IMR-90 (cell line): ENCODE data around the gene STRIP2. TPM values are rescaled to one million over a fixed set of nuclear protein-coding genes. Genes with fewer than 3 reads are reported as not detected.

ENCODE experiments used
- ATAC-seq: fragments of 200-7000 bp; cut with Tn5 transposase; 2 replicates; pipeline ENCODE4 v1.9.1; 2020; ENCODE audit warnings: low read depth, mild to moderate bottlenecking, moderate library complexity
- BruUV-seq: library from RNA; stranded (reverse); fragments of 400-500 nt; replicated peaks from 2 replicates; lab custom pipeline; 2021; lab: Mats Ljungman, UMichigan
- CTCF ChIA-PET: fragments of 300-600 bp; formaldehyde crosslinking; extraction: SDS; loops from one replicate; lab custom pipeline; 2021; ENCODE audit warnings: antibody characterized with exemption; lab: Yijun Ruan, JAX
- POLR2A ChIA-PET: fragments of 300-600 bp; sonication (Branson Sonifier 250); formaldehyde crosslinking; loops from one replicate; lab custom pipeline; 2022; ENCODE audit warnings: antibody characterized with exemption; ENCODE audit not compliant: unreplicated experiment; lab: Charles Lee
- DNase-seq: peaks from one replicate; pipeline ENCODE4 v3.0.0; 2013
- H2AFZ ChIP-seq: replicated peaks from 2 replicates; pipeline ENCODE3; 2013; ENCODE audit warnings: low read length, mild to moderate bottlenecking; ENCODE audit not compliant: poor library complexity
- H2AK5ac ChIP-seq: 2 replicates; pipeline ENCODE4 v1.6.1; 2013; ENCODE audit warnings: low read depth, low read length, inconsistent platforms
- H2AK9ac ChIP-seq: replicated peaks from 2 replicates; pipeline ENCODE3; 2013; ENCODE audit warnings: mild to moderate bottlenecking, low read depth, low read length, moderate library complexity; ENCODE audit not compliant: poor library complexity
- H2BK120ac ChIP-seq: 2 replicates; pipeline ENCODE4 v1.6.1; 2013; ENCODE audit warnings: low read depth, low read length, inconsistent platforms
- H2BK15ac ChIP-seq: 3 replicates; pipeline ENCODE4 v1.6.1; 2013; ENCODE audit warnings: low read depth, low read length, inconsistent platforms
- H2BK20ac ChIP-seq: 2 replicates; pipeline ENCODE4 v1.6.1; 2013; ENCODE audit warnings: low read depth, mild to moderate bottlenecking, inconsistent platforms, low read length, moderate library complexity
- H2BK5ac ChIP-seq: 2 replicates; pipeline ENCODE4 v1.6.1; 2013; ENCODE audit warnings: mild to moderate bottlenecking, low read depth, low read length, inconsistent platforms; ENCODE audit not compliant: poor library complexity, severe bottlenecking
- H3K14ac ChIP-seq: replicated peaks from 2 replicates; pipeline ENCODE4 v1.6.1; 2013; ENCODE audit warnings: low read depth, low read length, inconsistent platforms
- H3K18ac ChIP-seq: 2 replicates; pipeline ENCODE4 v1.6.1; 2013; ENCODE audit warnings: low read depth, low read length, control low read depth
- H3K23ac ChIP-seq: 2 replicates; pipeline ENCODE4 v1.6.1; 2013; ENCODE audit warnings: low read depth, low read length, inconsistent platforms
- H3K27ac ChIP-seq: 2 replicates; pipeline ENCODE4 v1.5.1; 2013; ENCODE audit warnings: mild to moderate bottlenecking, control low read depth, low read length; ENCODE audit not compliant: insufficient read depth
- H3K27me3 ChIP-seq: 2 replicates; pipeline ENCODE4 v1.6.1; 2013; ENCODE audit warnings: low read length; ENCODE audit not compliant: control insufficient read depth, insufficient read depth
- H3K36me3 ChIP-seq: 2 replicates; pipeline ENCODE4 v1.6.1; 2013; ENCODE audit warnings: low read length, mixed read lengths; ENCODE audit not compliant: control insufficient read depth, insufficient read depth
- H3K4ac ChIP-seq: 2 replicates; pipeline ENCODE4 v1.6.1; 2013; ENCODE audit warnings: low read depth, low read length, inconsistent platforms
- H3K4me1 ChIP-seq: 2 replicates; pipeline ENCODE4 v1.6.1; 2013; ENCODE audit warnings: low read length, mixed read lengths; ENCODE audit not compliant: control insufficient read depth, insufficient read depth
- H3K4me2 ChIP-seq: 2 replicates; pipeline ENCODE4 v1.6.1; 2013; ENCODE audit warnings: low read depth, mild to moderate bottlenecking, control low read depth, low read length, moderate library complexity
- H3K4me3 ChIP-seq: 2 replicates; pipeline ENCODE4 v1.5.1; 2013; ENCODE audit warnings: low read depth, mild to moderate bottlenecking, control low read depth, low read length, moderate library complexity; ENCODE audit not compliant: insufficient read depth
- H3K56ac ChIP-seq: 2 replicates; pipeline ENCODE4 v1.6.1; 2013; ENCODE audit warnings: low read length, inconsistent platforms; ENCODE audit not compliant: insufficient read depth; ENCODE audit errors: extremely low read depth
- H3K79me1 ChIP-seq, 2 experiments: 2 replicates each; pipeline ENCODE4 v1.6.1; 2013; ENCODE audit warnings: low read length in 2 of 2, inconsistent platforms in 1 of 2, low read depth in 1 of 2
- H3K9ac ChIP-seq: 2 replicates; pipeline ENCODE4 v1.6.1; 2013; ENCODE audit warnings: low read depth, low read length, control low read depth
- H3K9me1 ChIP-seq: 2 replicates; pipeline ENCODE4 v1.6.1; 2013; ENCODE audit warnings: low read length, inconsistent platforms; ENCODE audit not compliant: insufficient read depth
- H3K9me3 ChIP-seq: 2 replicates; pipeline ENCODE4 v1.6.1; 2013; ENCODE audit warnings: low read length; ENCODE audit not compliant: control insufficient read depth, insufficient read depth
- H4K20me1 ChIP-seq: 2 replicates; pipeline ENCODE4 v1.6.1; 2013; ENCODE audit warnings: low read length, inconsistent platforms; ENCODE audit not compliant: insufficient read depth
- H4K5ac ChIP-seq: 2 replicates; pipeline ENCODE4 v1.6.1; 2013; ENCODE audit warnings: mild to moderate bottlenecking, low read depth, low read length, control low read depth
- H4K8ac ChIP-seq, 2 experiments: 2 replicates each; pipeline ENCODE4 v1.6.1; 2013; ENCODE audit warnings: low read depth in 2 of 2, low read length in 2 of 2, control low read depth in 1 of 2, inconsistent platforms in 1 of 2
- H4K91ac ChIP-seq: 2 replicates; pipeline ENCODE4 v1.6.1; 2013; ENCODE audit warnings: low read depth, low read length, inconsistent platforms; ENCODE audit not compliant: insufficient read depth
- CHD1 ChIP-seq: IDR thresholded peaks from 2 replicates; pipeline ENCODE4 v1.6.1; 2012; ENCODE audit warnings: low read depth, low read length, improper control_type of control experiment
- CTCF ChIP-seq: conservative IDR thresholded peaks from 2 replicates; pipeline ENCODE4 v1.5.1; 2012; ENCODE audit warnings: mild to moderate bottlenecking, low read depth, low read length, improper control_type of control experiment
- ELK1 ChIP-seq: fragments of 150-350 bp; IDR thresholded peaks from 2 replicates; pipeline ENCODE4 v1.6.1; 2016; ENCODE audit warnings: low read depth, mild to moderate bottlenecking, low read length, moderate library complexity, borderline replicate concordance
- MAFK ChIP-seq: IDR thresholded peaks from 2 replicates; pipeline ENCODE4 v1.6.1; 2012; ENCODE audit warnings: low read depth, low read length, improper control_type of control experiment
- MAZ ChIP-seq: IDR thresholded peaks from 2 replicates; pipeline ENCODE4 v1.6.1; 2012; ENCODE audit warnings: low read depth, mild to moderate bottlenecking, low read length, improper control_type of control experiment, moderate library complexity, borderline replicate concordance
- NFE2L2 ChIP-seq: fragments of 150-350 bp; IDR thresholded peaks from 2 replicates; pipeline ENCODE4 v1.6.1; 2016; ENCODE audit warnings: low read depth, mild to moderate bottlenecking, low read length
- RAD21 ChIP-seq: IDR thresholded peaks from 2 replicates; pipeline ENCODE4 v1.6.1; 2012; ENCODE audit warnings: low read length, improper control_type of control experiment
- SMC3 ChIP-seq: fragments of 150-350 bp; IDR thresholded peaks from 2 replicates; pipeline ENCODE4 v1.6.1; 2016; ENCODE audit warnings: low read depth, mild to moderate bottlenecking, antibody characterized with exemption, low read length, moderate library complexity
- USF2 ChIP-seq: fragments of 150-350 bp; IDR thresholded peaks from 2 replicates; pipeline ENCODE4 v1.6.1; 2017; ENCODE audit warnings: mild to moderate bottlenecking, antibody characterized with exemption, low read length, low read depth
- WGBS, 2 experiments: methylation state at CpG; one replicate each; pipeline versions ENCODE4 v1.1.5 to v1.1.7; 2013; ENCODE audit warnings: missing lambda C conversion rate in 2 of 2; ENCODE audit not compliant: insufficient read length in 1 of 2; ENCODE audit errors: extremely low coverage in 2 of 2; 5-methylcytosine and 5-hydroxymethylcytosine counted together
- dilution Hi-C: fragments of 300-500 bp; cut with HindIII; formaldehyde crosslinking; loops from one replicate; pipeline ENCODE4 v1.14.3; 2018; ENCODE audit warnings: low sequenced_read_pairs; ENCODE audit not compliant: unreplicated experiment
- in situ Hi-C: fragments of 300-500 bp; cut with MboI; formaldehyde crosslinking; loops from 3 replicates; pipeline ENCODE4 v1.14.3; 2019; ENCODE audit warnings: low sequenced_read_pairs, inconsistent platforms, mixed read lengths
- intact Hi-C: fragments of 100-400 bp; cut with micrococcal nuclease; formaldehyde crosslinking; loops from 2 replicates; pipeline ENCODE4 v1.10.0; 2022
- polyA plus RNA-seq, 3 experiments: library from polyadenylated mRNA; depleted of rRNA; stranded (reverse); fragments of >200 nt; gene quantifications; 2 replicates each; pipeline ENCODE4 v1.2.3, GENCODE V29; 2012; ENCODE audit warnings: low replicate concordance in 1 of 3
- total RNA-seq: library from RNA; depleted of rRNA; stranded (reverse); fragments of >200 nt; gene quantifications from 2 replicates; pipeline ENCODE4 v1.2.3, GENCODE V29; 2012

STRIP2 gene
- total and polyA plus RNA-seq, 2 of the 4 experiments (the other 2 are of a cell fraction) = 1.8 to 3.0 TPM

GRCh38 chr7:129499999-129500398 lies 65.8 kb downstream of the STRIP2 start:
- Histone ChIP-seq H2AFZ (no peak overlapping the region), H4K5ac (no peak overlapping the region), H3K4me3 (no peak overlapping the region), H3K18ac (no peak overlapping the region), H3K79me1 (no peaks in the 10 kb centered on the region), H2BK120ac (no peak overlapping the region), H4K20me1 (no peaks in the 10 kb centered on the region), H3K9ac (no peak overlapping the region), H3K14ac (no peak overlapping the region), H3K36me3 (no peaks in the 10 kb centered on the region), H2BK5ac (no peak overlapping the region), H3K23ac (no peak overlapping the region; the same call in 1 of the 2 replicates), H3K4me1 (no peaks in the 10 kb centered on the region; the same call in 1 of the 2 replicates), H3K4me2 (no peak overlapping the region), H3K56ac (no peak overlapping the region), H4K91ac (no peak overlapping the region), H3K27me3 (peaks cover 36% of the 10 kb centered on the region), H2AK9ac (no peak overlapping the region), H3K4ac (no peak overlapping the region), H2BK20ac (no peak overlapping the region), H3K27ac (no peak overlapping the region), H3K9me3 (no peaks in the 10 kb centered on the region), H3K9me1 (no peaks in the 10 kb centered on the region), H4K8ac (no peak overlapping the region), H2AK5ac (no peak overlapping the region), H2BK15ac (no peak overlapping the region)
- TF ChIP-seq MAZ = no peak
- TF ChIP-seq CHD1 = no peak
- no peak for TF ChIP-seq RAD21
- no peak for TF ChIP-seq NFE2L2
- no peak for TF ChIP-seq SMC3
- no peak for TF ChIP-seq CTCF
- TF ChIP-seq MAFK = no peak
- no peak for TF ChIP-seq ELK1
- no peak for TF ChIP-seq USF2
- DNase-seq = no peak
- no peak for ATAC-seq
- dilution Hi-C loops = no loop called here
- ChIA-PET CTCF (no interaction called here), POLR2A (no interaction called here)
- in situ Hi-C loops = loop anchor here (25.0 kb wide), 1 partner anchor 512 kb away; no protein-coding TSS in a partner anchor
- intact Hi-C loops = no loop called here
- WGBS, 2 experiments = no CpG with 5 or more reads among the region's 6 CpGs
- no TSS peak for BruUV-seq
